Right atrium auricular region (tissue), 2 donors: Measurements from ENCODE around the gene SMG6. TPM values are rescaled to one million over a fixed set of nuclear protein-coding genes. Genes with fewer than 3 reads are reported as not detected.

Experiments
- DNase-seq: peaks from one replicate; pipeline ENCODE4 v3.0.0-alpha.2; 2019; ENCODE audit warnings: low spot score
- H3K27ac ChIP-seq, 2 donors: fragments of 200-600 bp; sonication (generic); 1 replicate in 1 of 2; 2 replicates in 1 of 2; pipeline ENCODE4 v1.5.1; 2016 to 2019
- H3K27me3 ChIP-seq, 2 donors: fragments of 200-600 bp; sonication (generic); one replicate each; pipeline versions ENCODE4 v1.5.1 to v1.6.0; 2017 to 2019
- H3K36me3 ChIP-seq: fragments of 200-600 bp; sonication (generic); one replicate; pipeline ENCODE4 v1.5.1; 2016
- H3K4me1 ChIP-seq, 2 donors: fragments of 200-600 bp; sonication (generic); one replicate each; pipeline versions ENCODE4 v1.5.1 to v1.6.0; 2017 to 2019
- H3K4me3 ChIP-seq, 2 donors: fragments of 200-600 bp; sonication (generic); 1 replicate in 1 of 2; 2 replicates in 1 of 2; pipeline ENCODE4 v1.5.1; 2017 to 2019; ENCODE audit warnings: mild to moderate bottlenecking in 1 of 2, moderate library complexity in 1 of 2
- H3K9me3 ChIP-seq, 2 donors: fragments of 200-600 bp; sonication (generic); one replicate each; pipeline ENCODE4 v1.5.1; 2019
- CTCF ChIP-seq, 2 donors: fragments of 200-600 bp; sonication (generic); IDR thresholded peaks; one replicate each; pipeline ENCODE4 v1.5.1; 2019; ENCODE audit warnings: antibody characterized with exemption in 2 of 2
- total RNA-seq, 2 donors: library from RNA; depleted of rRNA; stranded (reverse); fragments of >200 nt; gene quantifications; one replicate each; pipeline ENCODE4 v1.1.0, GENCODE V29; 2016

The SMG6 gene
- total RNA-seq, 2 donors from 2014 or later: 18.2 to 29.3 TPM

- peak overlapping the region; percentile 19 to 46 for H3K27ac ChIP-seq
- no peak for TF ChIP-seq CTCF (IDR thresholded peaks at IDR 0.05)
- DNase-seq: no peak
- H3K27me3 ChIP-seq: no peaks in the 10 kb centered on the region
- H3K4me3 ChIP-seq: no peak overlapping the region
- no peaks in the 10 kb centered on the region for H3K36me3 ChIP-seq
- no peaks in the 10 kb centered on the region for H3K9me3 ChIP-seq
- H3K4me1 ChIP-seq: peaks cover 0 to 22% of the 10 kb centered on the region in 2 donors
Observed at GRCh38 chr17:2106308-2106955, 197.2 kb downstream of the SMG6 start.

DNA sequence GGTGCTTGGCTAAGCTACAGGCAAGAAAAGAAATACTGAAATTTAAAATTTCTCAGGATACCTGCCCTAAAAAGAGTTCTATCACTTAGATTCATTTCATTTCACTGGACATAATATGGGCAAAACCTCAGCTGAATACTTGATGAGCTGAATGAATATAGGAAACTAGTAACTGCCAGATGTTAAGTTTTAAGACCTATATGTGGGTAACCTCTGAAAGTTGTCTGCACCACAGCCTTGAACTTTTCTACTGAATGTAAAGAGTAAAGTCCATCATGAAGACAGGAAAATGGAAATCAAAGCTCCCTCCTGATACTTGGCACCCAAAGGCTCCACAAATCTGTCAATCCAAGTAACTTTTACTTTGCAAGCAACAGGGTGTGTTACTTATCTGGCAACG is 197.9 kb downstream of the SMG6 start:
- no peaks in the 10 kb centered on the region for H3K9me3 ChIP-seq
- DNase-seq: no peak
- no peaks in the 10 kb centered on the region for H3K27me3 ChIP-seq
- peaks cover 0 to 22% of the 10 kb centered on the region in 2 donors for H3K4me1 ChIP-seq
- H3K27ac ChIP-seq: peak overlapping the region in 1 of 2 donors; percentile 46
- H3K4me3 ChIP-seq: no peak overlapping the region
- TF ChIP-seq CTCF (IDR thresholded peaks at IDR 0.05): no peak
- no peaks in the 10 kb centered on the region for H3K36me3 ChIP-seq

DNA sequence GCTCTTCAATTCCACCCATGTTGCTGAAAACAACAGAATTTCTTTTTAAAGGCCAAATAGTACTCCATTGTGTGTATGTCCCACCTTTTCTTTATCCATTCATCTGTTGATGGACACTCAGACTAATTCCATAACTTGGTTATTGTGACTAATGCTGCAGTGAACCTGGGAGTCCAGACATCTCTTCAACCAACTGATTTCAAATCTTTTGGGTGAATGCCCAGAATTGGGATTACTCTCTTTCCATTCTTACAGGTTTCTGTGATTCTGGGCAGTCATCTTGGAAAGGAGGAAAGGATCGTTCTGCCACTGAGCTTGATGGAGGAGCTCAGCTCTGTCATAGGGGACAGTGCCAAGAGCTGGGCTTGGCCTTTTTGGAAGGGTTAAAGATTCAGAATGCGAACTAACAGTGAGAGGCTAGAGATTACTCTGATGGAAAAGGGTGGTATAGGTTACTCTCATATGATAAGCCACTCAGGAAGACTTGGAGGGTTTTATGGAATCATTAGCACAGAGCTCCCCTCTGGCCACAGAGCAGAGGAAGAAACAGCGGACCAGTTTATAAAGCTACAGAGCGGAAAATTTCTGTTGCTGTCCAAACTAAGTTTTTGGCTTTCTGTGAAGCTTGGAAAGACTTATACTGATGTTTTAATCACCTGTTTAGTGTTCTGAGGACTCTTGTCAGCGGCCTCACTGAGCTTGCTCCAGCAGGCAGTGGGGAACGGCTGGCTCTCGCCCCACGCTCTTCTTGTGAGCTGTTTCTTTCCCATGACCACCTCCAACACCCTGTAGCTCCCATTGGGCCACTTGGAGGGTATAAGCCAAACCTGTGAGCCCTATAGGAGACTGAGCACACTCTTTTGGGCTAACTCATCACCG is 200.4 kb downstream of the SMG6 start:
- Histone ChIP-seq H3K9me3 (no peaks in the 10 kb centered on the region), H3K27ac (no peak overlapping the region), H3K36me3 (no peaks in the 10 kb centered on the region), H3K4me1 (peaks cover 0 to 22% of the 10 kb centered on the region in 2 donors), H3K4me3 (no peak overlapping the region), H3K27me3 (no peaks in the 10 kb centered on the region)
- no peak for TF ChIP-seq CTCF (IDR thresholded peaks at IDR 0.05)
- DNase-seq: no peak

DNA sequence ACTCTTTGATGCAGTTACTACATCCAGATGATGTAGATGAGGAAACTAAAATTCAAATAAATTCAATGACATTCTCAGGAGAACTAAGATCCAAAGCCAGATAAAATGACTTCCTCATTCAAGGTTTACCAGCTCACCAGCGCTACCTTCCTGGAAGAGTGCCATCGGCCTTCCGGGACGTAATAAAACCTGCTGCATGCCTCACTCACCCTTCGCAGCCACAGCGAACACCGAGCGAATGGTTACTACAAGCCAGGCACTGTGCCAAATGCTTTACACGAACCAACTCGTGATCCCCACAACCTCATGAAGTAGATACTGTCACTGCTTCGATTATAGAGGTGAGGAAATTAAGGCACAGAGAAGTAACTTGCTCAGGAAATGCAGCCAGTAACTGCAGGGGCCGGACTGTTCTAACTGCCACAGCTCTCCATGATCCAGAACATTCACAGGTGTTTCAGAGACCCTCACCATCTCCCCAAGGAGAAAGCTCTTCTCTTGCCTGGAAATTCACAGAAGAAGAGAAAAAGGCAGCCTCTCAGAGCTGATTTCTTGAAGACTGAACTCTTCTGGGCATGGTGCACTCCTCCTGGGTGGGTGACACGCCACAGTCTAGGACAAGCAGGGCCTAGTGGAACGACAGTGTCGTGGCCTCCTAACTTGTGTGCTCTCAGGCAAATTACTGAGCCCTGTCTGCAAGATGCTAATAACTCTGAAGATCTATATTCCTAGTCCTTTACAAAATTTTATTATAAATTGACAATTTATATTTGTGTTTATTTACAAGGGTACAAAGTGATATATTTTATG is 201.9 kb downstream of the SMG6 start:
- no peak overlapping the region for H3K27ac ChIP-seq
- no peak overlapping the region for H3K4me3 ChIP-seq
- H3K27me3 ChIP-seq: no peaks in the 10 kb centered on the region
- no peaks in the 10 kb centered on the region for H3K9me3 ChIP-seq
- no peak for DNase-seq
- H3K36me3 ChIP-seq: no peaks in the 10 kb centered on the region
- H3K4me1 ChIP-seq: peaks cover 0 to 10% of the 10 kb centered on the region in 2 donors
- TF ChIP-seq CTCF (IDR thresholded peaks at IDR 0.05): no peak

- no peak for TF ChIP-seq CTCF (IDR thresholded peaks at IDR 0.05)
- Histone ChIP-seq H3K4me1 (peaks cover 0 to 29% of the 10 kb centered on the region in 2 donors), H3K36me3 (no peaks in the 10 kb centered on the region), H3K27me3 (no peaks in the 10 kb centered on the region), H3K4me3 (no peak overlapping the region), H3K9me3 (no peaks in the 10 kb centered on the region), H3K27ac (peak overlapping the region; percentile 15 to 46)
- DNase-seq: no peak
Observed at GRCh38 chr17:2095536-2095910, 208.1 kb downstream of the SMG6 start.
